Forelimb muscle (tissue), 1 donor: Measurements from ENCODE around the gene MEGF11. TPM values are rescaled to one million over a fixed set of nuclear protein-coding genes. Genes with fewer than 3 reads are reported as not detected.

ENCODE experiments used
- DNase-seq: peaks from one replicate; pipeline ENCODE4 v3.0.0-alpha.2; 2013; ENCODE audit warnings: low read depth
- polyA plus RNA-seq: library from polyadenylated mRNA; unstranded; fragments of 120-200 nt; gene quantifications from one replicate; pipeline ENCODE4 v1.2.1, GENCODE V29; 2013; ENCODE audit not compliant: insufficient read length

MEGF11 gene
- polyA plus RNA-seq, 1 donor: 0.28 TPM

DNA sequence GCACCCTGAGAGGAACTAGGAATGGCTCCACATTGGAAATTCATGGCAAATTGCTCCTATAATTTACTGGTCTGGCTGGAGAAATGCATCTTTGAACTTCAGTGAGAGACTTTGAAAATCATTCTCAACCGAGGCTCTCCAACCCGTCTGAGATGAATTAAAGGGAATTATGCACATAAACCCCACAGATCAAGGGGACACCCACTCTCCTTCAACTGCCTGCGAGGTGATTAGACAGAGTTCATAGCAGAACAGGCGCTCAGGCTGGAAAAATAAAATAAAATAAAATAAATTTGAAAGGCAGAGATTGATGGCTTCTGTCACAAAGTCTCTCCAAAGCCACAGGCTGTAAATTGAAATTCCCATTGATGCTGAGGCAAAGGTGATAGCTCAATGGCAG is 37.7 kb downstream of the MEGF11 start:
- DNase-seq: no peak

- no peak for DNase-seq
These were observed 39.3 kb downstream of the MEGF11 start for GRCh38 chr15:66214246-66214645.

GRCh38 chr15:66212563-66212921 is 41.0 kb downstream of the MEGF11 start:
- DNase-seq: no peak

DNA sequence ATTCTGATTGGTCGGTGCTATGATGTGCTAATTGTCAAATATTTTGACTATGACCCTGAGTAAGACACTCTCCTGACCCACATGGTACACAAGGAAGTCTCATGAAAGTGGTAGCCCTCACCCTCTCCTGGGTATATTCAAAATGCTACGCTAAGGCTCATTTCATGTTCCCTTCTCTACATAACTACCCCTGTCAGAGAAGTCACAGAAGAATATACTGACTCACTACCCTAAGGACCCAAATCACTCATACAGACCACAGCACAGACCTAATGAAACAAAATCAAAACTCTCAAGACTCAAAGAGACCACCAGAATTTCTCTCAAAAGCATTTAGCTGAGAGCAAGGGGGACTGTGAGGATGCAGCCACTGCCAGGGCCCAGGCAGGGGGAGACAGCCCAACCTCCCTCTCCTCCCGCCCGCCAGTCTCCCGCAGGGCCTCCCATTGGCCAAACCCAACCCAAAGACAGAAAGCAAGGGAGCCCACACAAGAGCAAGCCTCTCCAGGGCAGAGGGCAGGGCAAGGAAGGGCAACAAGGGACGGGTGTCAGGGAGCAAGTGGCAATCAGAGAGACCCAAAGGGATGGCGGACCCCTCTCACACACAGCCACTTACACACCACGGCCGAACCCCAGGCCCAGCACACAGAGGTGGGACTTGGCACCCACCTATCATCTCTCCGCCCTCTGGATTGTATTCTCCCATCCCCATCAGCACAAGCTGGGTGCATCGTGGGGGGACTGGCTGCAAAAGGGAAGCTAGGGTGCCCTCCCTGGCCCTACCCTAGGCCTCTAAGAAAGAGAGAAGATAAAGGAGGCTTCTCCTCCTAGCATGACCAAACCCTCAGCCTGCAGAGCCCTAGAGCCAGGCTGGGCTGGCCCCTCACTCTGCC is 41.6 kb downstream of the MEGF11 start:
- DNase-seq: no peak

GRCh38 chr15:66210684-66211083 is 42.9 kb downstream of the MEGF11 start:
- DNase-seq: no peak

DNA sequence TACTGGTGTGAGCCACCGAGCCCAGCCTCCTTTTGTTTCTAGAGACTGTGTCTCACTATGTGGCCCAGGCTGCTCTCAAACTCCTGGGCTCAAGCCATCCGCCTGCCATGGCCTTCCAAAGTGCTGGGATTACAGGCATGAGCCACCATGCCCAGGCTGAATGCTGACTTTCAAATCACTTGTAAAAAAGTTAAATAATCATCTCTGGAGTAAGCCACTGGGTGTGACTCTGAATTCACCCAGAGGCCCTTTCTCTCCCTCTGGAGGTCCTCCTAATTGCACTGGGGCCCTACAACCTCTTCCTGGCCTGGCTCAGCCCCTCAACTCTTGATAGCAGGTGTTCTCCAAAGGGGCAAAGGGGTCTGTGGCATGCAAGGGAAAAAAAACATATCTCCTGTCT is 54.8 kb downstream of the MEGF11 start:
- no peak for DNase-seq

DNA sequence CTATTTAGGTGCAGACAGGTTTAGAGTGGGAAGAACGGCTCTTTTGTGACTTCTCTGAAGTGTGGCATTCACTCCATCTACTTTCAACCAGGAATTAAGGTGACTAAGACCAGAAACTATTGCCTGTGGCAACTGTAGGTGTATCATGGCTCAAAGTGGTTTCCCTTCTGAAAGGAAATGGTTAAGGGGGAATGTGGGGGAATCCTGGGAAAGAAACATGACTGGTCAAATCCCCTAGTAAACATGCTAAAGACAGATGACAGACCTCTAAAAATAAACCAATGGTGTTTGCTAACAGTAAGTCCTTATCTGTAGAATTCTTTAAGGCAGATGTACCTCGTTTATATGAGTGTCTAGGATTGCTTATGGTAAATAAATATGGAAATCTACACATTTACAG is 56.9 kb downstream of the MEGF11 start:
- DNase-seq: no peak

- DNase-seq: no peak
These were observed 57.8 kb downstream of the MEGF11 start for GRCh38 chr15:66195621-66196230.

DNA sequence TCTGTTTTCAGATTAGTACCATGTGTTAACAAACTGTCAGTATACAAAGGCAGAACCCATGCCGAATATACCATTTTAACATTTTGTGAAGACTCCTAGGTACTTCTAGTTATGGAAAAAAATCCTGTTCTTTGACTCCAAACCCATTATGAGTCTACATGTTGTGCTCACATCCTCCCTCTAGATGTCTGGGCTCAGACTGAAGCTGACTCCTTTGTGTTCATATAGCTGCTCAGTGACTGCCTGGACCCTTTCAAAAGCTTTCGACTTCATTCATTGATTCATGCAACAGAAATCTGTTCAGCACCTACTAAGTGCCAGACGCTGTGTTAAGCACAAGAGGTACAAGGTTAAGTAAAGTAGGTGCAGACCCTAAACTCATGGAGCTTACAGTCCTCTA is 60.5 kb downstream of the MEGF11 start:
- DNase-seq: no peak

DNA sequence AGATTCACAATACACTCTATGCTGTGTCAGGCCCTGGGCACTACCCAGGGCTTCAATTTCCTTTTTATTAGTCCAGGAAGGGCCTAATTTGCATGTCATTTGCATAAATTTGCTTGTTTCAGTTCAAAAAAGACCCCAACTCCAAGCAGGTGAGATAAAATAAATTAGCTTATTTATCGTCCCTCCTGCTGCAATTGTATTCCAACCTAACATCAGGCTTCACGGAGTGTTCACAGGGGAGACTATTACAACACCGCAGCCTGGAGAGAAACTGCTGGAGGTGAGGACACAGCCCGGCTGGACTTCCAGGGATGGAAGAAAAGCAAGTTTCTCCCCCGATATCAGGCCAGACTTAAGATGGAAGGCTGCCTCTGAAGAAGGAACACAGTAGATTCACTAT is 62.8 kb downstream of the MEGF11 start:
- DNase-seq: no peak

GRCh38 chr15:66189291-66189690 is 64.3 kb downstream of the MEGF11 start:
- DNase-seq: no peak

- no peak for DNase-seq
These were observed 65.1 kb downstream of the MEGF11 start for GRCh38 chr15:66188464-66188863.

DNA sequence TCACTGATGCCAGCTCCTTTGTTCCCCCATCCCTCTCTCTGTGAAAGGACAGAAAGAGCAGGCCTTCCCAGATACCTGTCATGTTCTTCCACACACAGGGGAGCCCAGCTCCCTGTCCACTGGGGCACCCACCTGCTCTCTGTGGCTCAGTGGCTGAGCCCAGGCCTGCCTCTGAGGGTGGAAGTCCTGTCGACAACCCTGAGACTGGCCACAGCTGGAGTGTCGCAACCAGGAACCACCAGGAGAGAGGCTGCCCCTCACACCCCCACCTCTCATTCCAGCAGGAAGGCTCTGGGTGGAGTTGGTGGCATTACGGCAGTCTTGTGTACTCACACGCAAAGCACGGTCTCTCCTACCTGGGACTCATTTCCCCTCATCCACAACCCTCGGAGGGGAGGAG is 66.3 kb downstream of the MEGF11 start:
- DNase-seq: no peak

- no peak for DNase-seq
These were observed 67.3 kb downstream of the MEGF11 start for GRCh38 chr15:66186049-66186825.

DNA sequence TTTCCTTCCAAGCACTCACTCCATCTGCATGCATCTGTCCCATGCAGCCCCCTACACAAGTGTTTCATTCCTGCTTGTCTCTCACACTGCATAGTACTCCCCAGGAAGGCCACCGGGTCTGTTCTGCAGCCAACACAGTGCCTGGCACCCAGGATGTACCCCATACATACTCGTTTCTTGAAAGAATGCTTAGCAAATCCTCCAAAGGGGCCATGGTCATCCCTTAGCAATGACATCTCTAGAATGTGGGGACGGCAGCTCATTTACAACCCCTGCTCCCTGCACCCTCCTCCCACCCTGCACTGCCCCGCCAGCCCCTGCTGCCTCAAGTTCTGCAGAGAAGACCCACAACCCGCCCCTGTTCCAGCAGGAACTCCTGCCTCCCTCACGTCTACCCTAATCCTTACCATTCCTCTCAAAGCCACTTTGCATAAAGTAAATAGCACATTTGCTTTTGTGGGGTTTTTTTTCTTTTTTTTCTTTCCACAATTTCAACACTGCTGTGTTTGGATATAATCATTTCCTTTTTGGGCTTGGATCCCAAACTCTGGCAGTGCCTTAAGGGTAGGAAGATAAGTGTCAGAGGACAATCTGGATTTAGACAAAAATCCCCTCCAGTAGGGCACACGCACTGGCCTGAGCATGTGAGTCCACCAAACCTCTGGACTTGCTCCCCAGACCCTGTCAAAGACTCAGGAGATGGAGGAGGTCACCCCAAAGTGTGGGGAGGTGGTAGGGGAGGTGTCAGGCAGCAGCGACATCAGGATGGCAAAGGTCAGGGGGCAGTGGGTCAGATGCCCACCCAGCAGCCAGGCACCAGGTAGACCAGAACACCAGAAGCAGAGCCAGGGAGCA is 68.4 kb downstream of the MEGF11 start:
- no peak for DNase-seq

- no peak for DNase-seq
These were observed 69.1 kb downstream of the MEGF11 start for GRCh38 chr15:66184492-66184891.

- DNase-seq: no peak
These were observed 72.9 kb downstream of the MEGF11 start for GRCh38 chr15:66180531-66181097.

GRCh38 chr15:66178531-66178910 is 75.0 kb downstream of the MEGF11 start:
- no peak for DNase-seq

GRCh38 chr15:66172324-66172980 is 81.1 kb downstream of the MEGF11 start:
- no peak for DNase-seq

DNA sequence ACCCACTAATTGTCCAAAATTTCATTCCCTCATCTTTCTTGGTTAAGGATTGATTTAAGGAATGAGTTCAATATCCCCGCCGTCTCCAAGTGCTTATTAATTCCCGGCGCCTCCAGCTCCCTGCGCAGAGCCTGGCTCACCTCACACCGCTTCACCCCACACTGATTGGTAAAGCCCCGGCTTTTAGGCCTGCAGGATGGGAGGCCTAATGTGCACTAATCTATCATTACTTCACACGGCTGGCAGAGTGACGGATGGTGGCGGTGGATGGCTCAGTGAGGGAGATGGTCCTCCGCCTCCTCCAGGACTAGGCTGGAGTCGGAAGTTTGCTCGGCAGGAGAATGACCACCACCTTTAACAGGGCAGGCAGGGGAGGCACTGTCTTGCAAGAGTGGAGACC is 81.7 kb downstream of the MEGF11 start:
- DNase-seq: no peak

DNA sequence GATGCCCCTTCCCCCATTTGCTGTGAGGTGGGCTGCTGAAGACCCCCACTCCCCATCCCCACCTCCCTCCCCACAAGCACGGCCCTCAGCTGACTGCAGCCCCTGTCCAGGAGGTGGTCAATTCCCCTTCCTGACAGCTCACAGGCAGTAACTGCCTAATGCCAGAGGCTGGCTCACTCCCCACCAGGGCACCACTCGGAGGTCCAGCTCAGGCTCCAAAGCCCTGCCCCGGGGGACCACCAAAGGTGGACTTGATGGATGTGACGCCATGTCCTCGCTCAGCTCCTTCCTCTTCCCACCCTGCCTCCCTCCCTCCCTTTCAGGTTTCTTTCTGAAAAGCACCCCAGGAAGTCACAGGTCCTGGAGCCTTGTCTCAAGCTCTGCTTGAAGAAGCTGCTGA is 82.8 kb downstream of the MEGF11 start:
- DNase-seq: no peak
